ENCODE results near the gene RBM27.
"Not testable (repeated sequence)": the region's sequence is repeated elsewhere in the genome, so short reads cannot be mapped to it uniquely, and the experiment has no call there.

The RBM27 gene

DNA sequence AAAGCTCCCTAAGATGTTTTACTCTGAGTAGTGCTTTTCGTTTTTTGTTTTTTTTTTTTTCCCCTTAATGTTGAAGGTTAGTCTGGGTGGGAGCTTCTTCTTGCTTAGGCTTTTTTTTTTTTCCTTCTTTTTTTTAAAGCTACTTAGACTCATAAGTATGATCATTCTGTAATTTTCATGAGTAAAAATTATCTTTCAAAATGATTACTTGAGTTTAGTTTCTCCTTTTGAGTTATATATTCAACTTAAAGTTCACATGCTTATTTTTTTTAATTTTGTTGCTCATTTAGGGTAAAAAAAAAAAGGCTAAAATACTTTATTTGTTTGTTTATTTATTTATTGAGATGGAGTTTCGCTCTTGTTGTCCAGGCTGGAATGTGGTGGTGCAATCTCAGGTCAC lies 2.9 kb downstream of the RBM27 start:
- DNase-seq, result no peak

DNA sequence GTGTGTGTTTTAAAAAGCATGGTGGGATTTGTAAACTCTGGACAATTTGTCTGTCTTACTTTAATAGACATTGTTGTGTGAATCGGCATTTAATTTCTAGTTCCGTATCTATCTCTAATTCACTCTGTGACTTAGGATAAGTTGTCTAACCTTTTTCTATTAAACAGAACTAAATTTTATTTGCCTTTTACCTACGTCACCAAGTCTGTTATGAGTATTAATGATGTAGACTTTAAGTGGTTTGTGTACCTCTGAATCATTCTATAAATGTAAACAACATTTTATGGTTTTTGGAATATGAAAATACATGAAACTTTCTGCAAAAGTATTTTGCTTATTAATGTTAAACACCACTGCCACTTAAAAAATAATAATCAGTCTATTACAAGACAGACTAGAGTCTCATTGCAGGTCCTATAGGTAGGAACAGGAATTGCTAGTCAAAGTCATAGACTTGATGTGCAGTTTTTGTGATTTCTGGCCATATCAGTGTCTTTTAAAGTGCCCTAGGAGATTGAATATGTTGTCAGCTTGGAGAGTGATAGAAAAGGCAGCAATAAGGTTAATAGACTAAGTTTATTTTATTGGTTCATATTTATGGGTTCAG lies 5.6 kb downstream of the RBM27 start:
- no peak for DNase-seq

DNA sequence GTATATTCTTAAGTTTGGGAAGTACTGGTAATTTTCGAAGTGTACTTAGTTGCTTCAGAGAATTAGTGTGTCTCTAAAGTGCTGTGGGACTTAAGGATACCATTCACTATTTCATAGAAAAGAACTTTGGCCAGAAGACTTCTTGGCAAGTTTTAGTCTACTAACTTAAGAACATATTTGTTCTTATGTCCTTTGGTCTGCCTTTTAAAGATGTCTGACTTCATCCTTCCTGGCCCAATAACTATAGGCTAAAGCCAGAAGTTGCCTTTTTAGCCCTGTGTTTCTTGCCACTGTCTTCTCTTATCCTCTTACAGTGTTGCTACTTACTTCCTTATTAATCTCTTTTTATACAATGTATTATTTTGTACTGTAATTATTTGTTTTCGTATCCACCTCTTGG lies 6.3 kb downstream of the RBM27 start:
- no peak for DNase-seq

DNA sequence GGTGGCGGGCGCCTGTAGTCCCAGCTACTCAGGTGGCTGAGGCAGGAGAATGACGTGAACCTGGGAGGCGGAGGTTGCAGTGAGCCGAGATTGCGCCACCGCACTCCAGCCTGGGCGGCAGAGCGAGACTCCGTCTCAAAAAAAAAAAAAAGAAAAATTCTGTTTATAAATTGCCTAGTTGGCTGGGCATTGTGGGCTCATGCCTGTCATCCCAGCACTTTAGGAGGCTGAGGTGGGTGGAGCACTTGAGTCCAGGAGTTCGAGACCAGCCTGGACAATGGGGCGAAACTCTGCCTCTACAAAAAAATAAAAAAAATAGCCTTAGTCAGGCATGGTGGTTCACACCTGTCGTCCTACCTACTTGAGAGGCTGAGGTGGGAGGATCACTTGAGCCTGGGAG lies 7.4 kb downstream of the RBM27 start:
- DNase-seq, result not testable (repeated sequence)

DNA sequence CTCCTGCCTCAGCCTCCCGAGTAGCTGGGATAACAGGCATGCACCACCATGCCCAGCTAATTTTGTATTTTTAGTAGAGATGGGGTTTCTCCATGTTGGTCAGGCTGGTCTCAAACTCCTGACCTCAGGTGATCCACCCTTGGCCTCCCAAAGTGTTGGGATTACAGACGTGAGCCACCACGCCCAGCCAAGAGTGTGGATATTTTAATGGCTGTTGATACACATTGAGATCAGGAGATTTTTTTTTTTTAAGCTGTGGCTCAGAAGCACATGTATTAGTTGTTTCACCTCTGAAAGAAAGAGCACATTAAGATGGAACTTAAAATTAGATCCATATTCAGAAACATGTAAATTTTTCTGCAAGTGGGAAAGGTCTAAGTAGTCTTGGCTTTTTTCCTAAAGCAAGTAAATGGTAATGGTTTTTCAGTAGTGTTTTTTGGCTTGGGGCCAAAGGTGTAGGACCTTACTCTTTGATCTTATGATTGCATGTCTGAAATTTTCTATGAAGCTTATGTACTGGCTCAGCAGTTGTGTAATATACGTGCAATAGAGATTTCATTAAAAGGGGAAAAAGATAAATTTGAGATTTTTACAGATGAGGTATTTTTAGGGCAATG lies 9.9 kb downstream of the RBM27 start:
- peak; percentile 13 for DNase-seq

DNA sequence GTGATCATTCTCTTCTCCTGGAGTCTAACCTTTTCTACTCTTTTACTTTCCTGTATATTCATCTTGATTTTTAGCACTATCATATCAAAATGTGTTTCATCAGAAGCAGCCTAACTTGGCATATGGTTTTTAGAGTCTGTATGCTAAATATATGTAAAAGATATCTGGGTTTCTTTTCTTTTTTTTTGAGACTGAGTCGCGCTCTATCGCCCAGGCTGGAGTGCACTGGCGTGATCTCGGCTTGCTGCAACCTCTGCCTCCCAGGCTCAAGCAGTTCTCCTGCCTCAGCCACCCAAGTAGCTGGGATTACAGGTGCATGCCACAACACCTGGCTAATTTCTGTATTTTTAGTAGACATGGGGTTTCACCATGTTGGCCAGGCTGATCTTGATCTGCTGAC lies 11.5 kb downstream of the RBM27 start:
- DNase-seq, result not testable (repeated sequence)

DNA sequence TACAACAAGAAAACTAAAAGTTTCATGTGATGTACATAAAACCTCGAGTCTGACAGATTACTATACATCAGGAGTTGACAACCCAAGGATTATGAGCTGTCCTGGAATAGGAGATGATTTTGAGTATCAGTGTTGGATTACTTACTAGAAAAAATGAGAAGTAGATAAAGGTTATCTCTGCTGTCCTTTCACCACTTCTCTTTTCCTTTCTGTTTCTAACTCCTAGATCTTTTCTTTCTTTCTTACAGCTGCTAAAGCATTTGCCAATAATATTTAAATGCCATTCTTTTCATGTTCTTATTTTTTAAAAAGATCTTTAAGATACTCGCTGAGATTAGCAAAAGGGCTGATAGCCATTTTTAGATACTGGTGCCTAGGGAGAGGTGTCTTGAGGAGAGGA lies 14.8 kb downstream of the RBM27 start:
- DNase-seq, result no peak

DNA sequence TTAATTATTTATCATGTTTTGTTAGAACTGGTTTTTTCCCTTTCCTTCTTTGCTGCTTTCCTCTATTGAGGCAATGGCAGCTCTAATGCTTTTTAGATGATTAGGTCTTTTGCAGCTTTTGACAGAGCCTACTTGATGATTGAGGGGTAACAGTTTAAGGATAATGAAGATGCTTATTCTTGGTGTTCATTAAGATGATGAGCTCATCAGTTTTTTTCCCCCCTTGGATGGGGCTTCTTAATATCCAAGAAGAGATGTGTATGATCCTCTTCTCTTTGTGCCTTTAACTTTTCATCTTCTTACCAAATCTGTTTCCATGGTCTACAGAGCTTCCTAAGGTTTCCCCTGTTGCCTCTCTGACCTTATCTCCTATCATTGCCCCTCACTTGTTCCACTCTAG lies 15.8 kb downstream of the RBM27 start:
- no peak for DNase-seq

DNA sequence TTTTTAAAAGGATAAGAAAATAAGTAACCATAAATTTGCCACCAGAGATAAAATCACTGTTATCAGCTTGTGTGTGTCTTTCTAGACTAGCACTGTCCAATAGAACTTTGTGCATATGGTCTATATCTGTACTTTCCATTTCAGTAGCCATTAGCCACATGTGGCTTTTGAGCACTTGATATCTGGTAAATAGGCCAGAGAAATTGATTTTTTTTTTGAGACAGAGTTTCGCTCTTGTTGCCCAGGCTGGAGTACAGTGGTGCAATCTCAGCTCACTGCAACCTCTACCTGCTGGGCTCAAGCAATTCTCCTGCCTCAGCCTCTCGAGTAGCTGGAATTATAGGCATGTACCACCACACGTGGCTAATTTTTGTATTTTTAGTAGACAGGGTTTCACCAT lies 17.8 kb downstream of the RBM27 start:
- DNase-seq, result no peak

DNA sequence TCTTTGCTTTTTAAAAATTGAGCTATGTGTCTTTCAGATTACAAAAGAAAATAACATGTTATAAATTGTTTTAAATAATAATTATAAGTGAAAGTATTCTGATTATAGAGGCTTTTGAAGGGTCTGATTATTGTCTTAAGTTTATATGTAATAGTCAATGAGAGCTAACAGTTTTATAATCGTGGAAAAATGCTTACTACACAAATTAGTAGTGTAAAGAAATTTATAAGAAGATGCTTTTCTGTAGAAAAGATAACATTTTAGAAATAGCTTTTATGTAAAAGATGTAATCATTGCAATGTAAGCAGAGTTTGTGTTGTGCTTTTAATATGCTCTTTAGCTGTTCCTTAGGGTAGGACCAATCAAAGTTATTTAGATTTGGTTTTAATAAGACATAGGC lies 18.6 kb downstream of the RBM27 start:
- DNase-seq, result no peak

DNA sequence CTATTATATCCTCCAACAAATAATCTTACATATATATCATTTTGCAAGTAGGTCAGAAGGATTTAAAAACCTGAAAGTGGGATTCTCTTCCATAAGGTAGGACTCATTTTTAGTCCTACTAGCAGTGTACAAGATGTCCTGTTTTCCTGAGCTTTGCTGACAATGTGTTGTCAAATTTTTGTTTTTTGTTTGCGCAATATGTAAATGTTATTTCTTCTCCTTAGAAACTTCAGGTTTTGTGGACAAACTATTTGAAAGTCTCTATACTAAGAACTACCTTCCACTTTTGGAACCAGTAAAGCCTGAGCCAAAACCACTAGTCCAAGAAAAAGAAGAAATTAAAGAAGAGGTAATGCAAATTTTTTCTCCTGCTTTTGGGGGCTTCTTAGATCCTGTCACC lies 19.8 kb downstream of the RBM27 start:
- no peak for DNase-seq

DNA sequence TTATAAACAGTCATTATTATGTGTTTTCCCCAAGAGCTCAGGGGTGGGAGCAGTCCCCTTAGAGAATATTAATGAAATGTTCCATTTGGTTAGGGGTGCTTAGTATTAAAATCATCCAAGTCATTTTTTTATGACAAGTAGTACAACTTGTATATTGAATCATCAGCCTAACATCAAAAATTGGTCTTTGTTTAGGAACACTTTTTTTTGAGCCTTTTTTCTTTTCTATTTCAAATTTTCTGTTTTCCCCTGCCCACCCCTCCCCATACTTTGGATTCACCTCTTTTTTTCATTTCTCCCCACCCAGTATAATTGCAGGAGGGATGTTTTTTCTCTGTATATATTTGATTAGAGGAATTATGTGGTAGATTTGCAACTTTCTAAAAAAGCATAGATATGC lies 25.8 kb downstream of the RBM27 start:
- no peak for DNase-seq

DNA sequence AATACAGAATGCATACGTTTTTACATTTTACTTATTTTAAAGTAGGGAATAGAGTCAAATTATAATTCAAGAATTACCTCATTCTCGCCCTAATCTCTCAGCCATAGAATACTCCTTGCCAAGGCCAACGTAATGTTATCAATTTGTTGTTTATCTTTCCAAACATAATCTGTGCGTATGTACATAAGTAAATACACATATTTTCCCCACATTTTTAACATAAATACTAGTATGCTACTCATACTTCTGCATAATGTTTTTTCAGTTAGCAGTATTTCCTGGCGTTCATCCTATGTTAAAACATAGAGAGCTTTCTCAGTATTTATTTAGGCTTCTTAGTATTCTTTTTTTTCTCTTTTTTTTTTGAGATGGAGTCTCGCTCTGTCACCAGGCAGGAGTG lies 28.8 kb downstream of the RBM27 start:
- DNase-seq, result no peak

DNA sequence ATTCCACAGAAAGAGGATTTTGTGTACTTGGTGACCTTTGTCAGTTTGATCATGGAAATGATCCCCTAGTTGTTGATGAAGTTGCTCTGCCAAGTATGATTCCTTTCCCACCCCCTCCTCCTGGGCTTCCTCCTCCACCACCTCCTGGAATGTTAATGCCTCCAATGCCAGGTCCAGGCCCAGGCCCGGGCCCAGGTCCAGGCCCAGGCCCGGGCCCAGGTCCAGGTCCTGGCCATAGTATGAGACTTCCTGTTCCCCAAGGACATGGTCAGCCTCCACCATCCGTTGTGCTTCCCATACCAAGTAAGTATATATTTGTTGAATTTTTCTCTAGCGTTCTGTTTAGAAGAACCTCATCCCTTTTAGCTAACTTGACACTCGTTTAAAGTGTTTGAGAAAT lies 30.0 kb downstream of the RBM27 start:
- DNase-seq, result no peak

DNA sequence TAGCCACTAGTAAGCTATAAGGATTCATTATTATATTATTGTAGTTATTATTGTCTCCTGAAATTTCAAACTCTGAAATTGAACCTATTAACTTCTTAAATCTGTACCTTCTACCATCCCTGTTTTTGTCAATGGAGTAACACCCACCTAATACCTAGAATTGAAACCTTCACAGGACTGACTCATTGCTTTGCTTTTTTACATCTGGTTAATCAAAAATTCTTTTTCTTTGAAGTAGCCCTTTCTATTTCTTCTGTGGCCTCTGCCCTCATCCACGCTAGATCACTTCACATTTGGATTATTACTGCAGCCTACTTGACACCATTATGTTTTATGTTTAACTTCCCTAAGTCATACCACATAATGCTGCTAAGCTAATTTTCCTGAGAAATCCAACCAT lies 35.6 kb downstream of the RBM27 start:
- DNase-seq, result no peak

DNA sequence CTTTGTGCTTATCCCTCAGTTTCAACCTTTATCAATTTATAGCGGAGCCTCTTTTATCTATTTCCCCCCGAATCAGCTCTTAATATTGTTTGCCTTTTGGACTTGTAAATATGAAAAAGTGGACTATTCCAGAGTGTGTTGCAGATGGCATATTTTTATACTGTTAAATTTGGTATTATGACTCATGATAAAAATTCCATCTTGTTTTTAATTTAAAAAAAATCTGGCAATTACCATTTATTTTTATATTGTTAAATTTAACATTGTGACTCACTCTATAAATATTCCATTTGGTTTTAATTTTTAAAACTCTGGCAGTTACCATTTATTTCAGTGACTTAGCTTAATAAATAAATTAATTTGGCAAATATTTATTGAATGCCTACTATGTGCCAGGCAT lies 37.5 kb downstream of the RBM27 start:
- DNase-seq, result no peak

DNA sequence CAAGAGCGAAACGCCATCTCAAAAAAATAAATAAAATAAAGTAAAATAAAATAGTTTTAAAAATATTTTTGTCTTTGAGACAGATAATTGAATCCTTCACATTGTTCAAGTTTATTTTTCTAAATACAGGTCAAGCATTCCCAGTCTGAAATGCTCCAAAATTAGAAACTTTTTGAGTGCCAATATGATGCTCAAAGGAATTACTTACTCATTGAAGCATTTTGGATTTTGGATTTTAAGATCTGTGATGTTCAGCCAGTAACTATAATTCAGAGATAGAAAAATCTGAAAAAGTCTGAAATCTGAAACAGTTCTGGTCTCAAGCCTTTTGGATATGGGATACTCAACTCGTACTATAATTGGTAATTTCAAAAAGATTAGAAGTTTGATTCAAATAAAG lies 39.8 kb downstream of the RBM27 start:
- no peak for DNase-seq

DNA sequence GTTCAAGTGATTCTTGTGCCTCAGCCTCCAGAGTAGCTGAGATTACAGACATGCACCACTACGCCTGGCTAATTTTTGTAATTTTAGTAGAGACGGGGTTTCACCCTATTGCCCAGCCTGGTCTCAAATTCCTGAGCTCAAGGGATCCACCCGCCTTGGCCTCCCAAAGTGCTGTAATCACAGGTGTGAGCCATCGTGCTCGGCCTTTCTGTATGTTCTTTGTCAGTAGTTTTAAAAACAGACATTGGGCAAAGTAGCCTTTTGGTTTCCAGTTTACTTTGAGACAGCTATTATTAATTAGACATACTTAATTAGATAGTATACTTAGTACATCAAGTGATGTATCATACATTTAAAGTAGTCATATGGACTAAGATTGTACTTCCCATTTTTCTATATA lies 45.2 kb downstream of the RBM27 start:
- DNase-seq, result no peak

DNA sequence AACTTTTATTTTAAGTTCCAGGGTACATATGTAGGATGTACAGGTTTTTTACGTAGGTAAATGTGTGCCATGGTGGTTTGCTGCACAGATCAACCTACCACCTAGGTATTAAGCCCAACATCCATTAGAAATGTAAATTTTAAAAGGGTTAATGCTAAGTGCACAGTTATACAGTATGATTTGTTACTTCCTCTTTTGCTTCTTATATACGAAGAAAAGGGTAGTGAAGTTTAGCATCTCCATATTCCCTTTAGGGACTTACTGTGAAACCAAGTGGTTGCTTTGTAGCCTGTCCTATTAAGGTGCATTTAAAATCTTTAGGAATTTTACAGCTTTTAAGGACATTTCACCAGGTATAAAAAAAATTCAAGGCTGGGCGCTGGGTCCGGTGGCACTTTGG lies 46.4 kb downstream of the RBM27 start:
- no peak for DNase-seq
